CD8-positive, alpha-beta memory T cell (primary cell): ENCODE measurements around the gene S100A2. TPM values are rescaled to one million over a fixed set of nuclear protein-coding genes. Genes with fewer than 3 reads are reported as not detected.

Experiments used
- CTCF ChIA-PET: fragments of 350-600 bp; sonication (Branson Sonifier 250); formaldehyde crosslinking; loops from one replicate; lab custom pipeline; 2021; ENCODE audit warnings: antibody characterized with exemption; lab: Charles Lee
- POLR2A ChIA-PET: fragments of 350-600 bp; sonication (Branson Sonifier 250); formaldehyde crosslinking; loops from one replicate; lab custom pipeline; 2021; ENCODE audit warnings: antibody characterized with exemption; lab: Charles Lee
- DNase-seq, 5 donors: peaks; one replicate each; pipeline versions ENCODE4 v3.0.0 to v3.0.0-alpha.2; 2020 to 2022; ENCODE audit warnings: mixed read lengths in 1 of 5
- H3K27ac ChIP-seq: one replicate; pipeline ENCODE4 v1.7.0; 2013; ENCODE audit warnings: low read depth, mild to moderate bottlenecking, low read length, moderate library complexity
- H3K27me3 ChIP-seq: 2 replicates; pipeline ENCODE4 v1.7.0; 2013; ENCODE audit warnings: low read length, mild to moderate bottlenecking; ENCODE audit not compliant: insufficient read depth, poor library complexity, severe bottlenecking
- H3K36me3 ChIP-seq: 2 replicates; pipeline ENCODE4 v1.7.0; 2013; ENCODE audit warnings: mild to moderate bottlenecking, low read length, moderate library complexity; ENCODE audit not compliant: insufficient read depth
- H3K4me1 ChIP-seq: 2 replicates; pipeline ENCODE4 v1.7.0; 2013; ENCODE audit warnings: mild to moderate bottlenecking, low read length, moderate library complexity; ENCODE audit not compliant: insufficient read depth
- H3K4me3 ChIP-seq: 2 replicates; pipeline ENCODE4 v1.7.0; 2013; ENCODE audit warnings: mild to moderate bottlenecking, low read length
- H3K9me3 ChIP-seq: 2 replicates; pipeline ENCODE4 v1.7.0; 2013; ENCODE audit warnings: mild to moderate bottlenecking, low read length
- H3K27ac Mint-ChIP-seq, 8 donors: one replicate each; pipeline ENCODE4 v1.8.0; 2020 to 2021; ENCODE audit warnings: mixed read lengths in 8 of 8, mild to moderate bottlenecking in 6 of 8, inconsistent platforms in 3 of 8, moderate library complexity in 3 of 8
- H3K27me3 Mint-ChIP-seq, 2 donors: one replicate each; pipeline ENCODE4 v1.8.0; 2020 to 2021; ENCODE audit warnings: mixed read lengths in 2 of 2, mild to moderate bottlenecking in 1 of 2, moderate library complexity in 1 of 2
- H3K36me3 Mint-ChIP-seq, 3 donors: one replicate each; pipeline ENCODE4 v1.8.0; 2020 to 2021; ENCODE audit warnings: mixed read lengths in 3 of 3, inconsistent platforms in 1 of 3, mild to moderate bottlenecking in 1 of 3
- H3K4me1 Mint-ChIP-seq, 3 donors: one replicate each; pipeline ENCODE4 v1.8.0; 2020 to 2021; ENCODE audit warnings: mixed read lengths in 3 of 3, inconsistent platforms in 1 of 3, mild to moderate bottlenecking in 1 of 3
- H3K4me3 Mint-ChIP-seq, 7 donors: one replicate each; pipeline ENCODE4 v1.8.0; 2020 to 2021; ENCODE audit warnings: mixed read lengths in 7 of 7, mild to moderate bottlenecking in 6 of 7, moderate library complexity in 4 of 7, inconsistent platforms in 2 of 7
- H3K9me3 Mint-ChIP-seq, 5 donors: one replicate each; pipeline ENCODE4 v1.8.0; 2020 to 2022; ENCODE audit warnings: mixed read lengths in 5 of 5, mild to moderate bottlenecking in 3 of 5, moderate library complexity in 2 of 5, inconsistent platforms in 1 of 5
- polyA plus RNA-seq: library from polyadenylated mRNA; unstranded; fragments of 300-500 nt; fragmentation: Illumina TruSeq; gene quantifications from one replicate; pipeline ENCODE4 v1.2.3, GENCODE V29; 2021
- total RNA-seq, 2 experiments: library from RNA; stranded (reverse); gene quantifications; one replicate each; pipeline ENCODE4 v1.2.3, GENCODE V29; 2021

Gene S100A2
- total and polyA plus RNA-seq, 3 experiments from 2014 or later: 0.72 to 1.1 (median 0.81) TPM

GRCh38 chr1:153541641-153542590 is 23.7 kb downstream of the S100A2 start:
- CTCF ChIA-PET: interaction anchor here (1.8 to 5.4 kb wide), 4 partner anchors 9 to 32 kb away, joined by 4 to 68 read pairs (median 13); no protein-coding TSS in a partner anchor
- H3K4me3 Mint-ChIP-seq: peak overlapping the region; percentile 68 to 99 (median 94)

DNA sequence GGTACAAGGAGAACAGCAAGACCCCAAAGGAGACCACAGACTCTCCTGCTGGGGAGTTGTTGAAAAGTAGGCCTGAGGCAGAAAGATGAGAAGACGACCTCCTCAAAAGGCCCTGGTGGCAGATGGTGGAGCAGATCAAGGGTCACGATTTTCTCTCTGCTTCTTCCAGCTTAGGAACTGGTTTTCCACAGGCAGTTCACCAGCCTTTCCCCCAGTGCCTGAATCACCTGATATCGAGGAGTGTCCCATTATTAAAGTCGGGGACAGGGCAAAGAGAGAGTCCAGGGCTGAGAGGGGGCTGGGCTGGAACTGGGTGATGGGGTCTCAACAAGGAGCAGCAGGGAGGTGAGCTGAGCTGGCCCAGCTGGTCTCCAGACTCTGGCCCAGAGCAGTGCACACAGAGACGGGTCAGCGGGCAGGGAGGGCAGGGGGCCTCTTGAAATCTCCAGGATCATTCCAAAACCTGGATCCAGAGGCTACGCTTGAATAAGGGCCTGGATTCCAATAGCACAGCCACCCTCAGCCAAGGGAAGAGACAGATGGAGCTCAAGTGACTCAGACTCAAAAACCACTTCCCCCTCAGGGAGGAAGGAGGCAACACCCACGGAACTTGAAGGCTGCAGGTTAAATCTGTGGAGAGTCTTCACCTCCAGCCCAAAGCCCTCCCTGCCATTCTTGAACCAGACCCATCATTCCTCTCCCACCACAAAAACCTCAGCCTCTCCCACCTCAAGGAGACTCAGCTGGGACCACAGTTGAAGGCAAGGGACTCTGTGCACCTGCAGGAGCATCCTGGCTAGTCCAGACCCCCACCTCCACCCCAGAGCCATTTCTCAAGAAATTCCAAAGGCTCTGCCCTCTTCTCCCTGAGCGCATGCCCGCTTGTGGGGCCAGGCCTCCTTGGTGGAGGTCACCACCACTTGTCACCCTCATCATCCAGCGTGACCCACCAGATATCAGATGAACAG is 25.0 kb downstream of the S100A2 start, which contains the start of gene S100A5:
TSS of gene S100A5 (minus strand) at position 541 of the 968 bp plus-strand sequence. CDS start 743 bp downstream, outside the sequence.
- Mint-ChIP-seq H3K36me3 (peaks cover 13 to 41% (median 16%) of the 10 kb centered on the region in 3 donors), H3K9me3 (no peaks in the 10 kb centered on the region), H3K27me3 (peaks cover 0 to 5% of the 10 kb centered on the region in 2 donors), H3K4me1 (peaks cover 76 to 90% (median 77%) of the 10 kb centered on the region in 3 donors), H3K4me3 (peak within 1 kb of the TSS; percentile 73 to 86 (median 80)), H3K27ac (peak within 1 kb of the TSS; percentile 87 to 95 (median 92))
- H3K9me3 ChIP-seq: no peaks in the 10 kb centered on the region
- H3K27ac ChIP-seq: peak within 1 kb of the TSS; percentile 32
- CTCF ChIA-PET: interaction anchor here (0.5 to 2.1 kb wide), 5 partner anchors 9 to 226 kb away, joined by 3 to 15 read pairs (median 4); no protein-coding TSS in a partner anchor
- H3K36me3 ChIP-seq: peaks cover 11% of the 10 kb centered on the region
- no peaks in the 10 kb centered on the region for H3K27me3 ChIP-seq
- peak in 4 of 5 donors; percentile 43 to 71 (median 55) for DNase-seq
- peaks cover 76% of the 10 kb centered on the region for H3K4me1 ChIP-seq
- peak within 1 kb of the TSS; percentile 58 for H3K4me3 ChIP-seq
- POLR2A ChIA-PET: interaction anchor here (0.6 to 1.7 kb wide), 4 partner anchors 9 to 93 kb away, joined by 3 to 9 read pairs (median 6); partner anchors contain the start of gene CHTOP

More at GRCh38 chr1:153541641-153542590, 23.7 kb downstream of the S100A2 start:
- peak overlapping the region; percentile 58 for H3K4me3 ChIP-seq
- H3K4me1 ChIP-seq: peaks cover 80% of the 10 kb centered on the region
- no peaks in the 10 kb centered on the region for H3K9me3 Mint-ChIP-seq
- H3K27ac ChIP-seq: peak overlapping the region; percentile 10
- H3K4me1 Mint-ChIP-seq: peaks cover 76 to 93% (median 77%) of the 10 kb centered on the region in 3 donors
- peaks cover 0 to 3% of the 10 kb centered on the region in 2 donors for H3K27me3 Mint-ChIP-seq
- POLR2A ChIA-PET: interaction anchor here (5.4 kb wide), 1 partner anchor 8 kb away, joined by 121 read pairs; the partner anchor contains the start of gene S100A6
- no peak for DNase-seq
- H3K9me3 ChIP-seq: no peaks in the 10 kb centered on the region
- peaks cover 11% of the 10 kb centered on the region for H3K36me3 ChIP-seq
- H3K36me3 Mint-ChIP-seq: peaks cover 13 to 37% (median 16%) of the 10 kb centered on the region in 3 donors
- H3K27ac Mint-ChIP-seq: peak overlapping the region in 7 of 8 donors; percentile 89 to 98 (median 95)
- H3K27me3 ChIP-seq: no peaks in the 10 kb centered on the region

GRCh38 chr1:153539395-153540093 is 26.1 kb downstream of the S100A2 start:
- ChIA-PET CTCF (interaction anchor here (0.5 to 2.1 kb wide), 2 partner anchors 28 to 227 kb away, joined by 3 to 15 read pairs; no protein-coding TSS in a partner anchor), POLR2A (interaction anchor here (1.4 to 1.7 kb wide), 2 partner anchors 7 to 94 kb away, joined by 8 to 9 read pairs; partner anchors contain the start of gene CHTOP)
- Mint-ChIP-seq H3K27me3 (peaks cover 0 to 1% of the 10 kb centered on the region in 2 donors), H3K36me3 (peaks cover 13 to 42% (median 14%) of the 10 kb centered on the region in 3 donors), H3K27ac (peak overlapping the region; percentile 87 to 95 (median 92)), H3K4me1 (peaks cover 69 to 89% (median 75%) of the 10 kb centered on the region in 3 donors), H3K4me3 (peak overlapping the region in 6 of 7 donors; percentile 1 to 80 (median 53)), H3K9me3 (peaks cover 0 to 1% (median 0%) of the 10 kb centered on the region in 5 donors)
- Histone ChIP-seq H3K27me3 (no peaks in the 10 kb centered on the region), H3K36me3 (peaks cover 11% of the 10 kb centered on the region), H3K4me3 (peak overlapping the region; percentile 58), H3K9me3 (no peaks in the 10 kb centered on the region), H3K27ac (no peak overlapping the region), H3K4me1 (peaks cover 73% of the 10 kb centered on the region)
- no peak for DNase-seq

DNA sequence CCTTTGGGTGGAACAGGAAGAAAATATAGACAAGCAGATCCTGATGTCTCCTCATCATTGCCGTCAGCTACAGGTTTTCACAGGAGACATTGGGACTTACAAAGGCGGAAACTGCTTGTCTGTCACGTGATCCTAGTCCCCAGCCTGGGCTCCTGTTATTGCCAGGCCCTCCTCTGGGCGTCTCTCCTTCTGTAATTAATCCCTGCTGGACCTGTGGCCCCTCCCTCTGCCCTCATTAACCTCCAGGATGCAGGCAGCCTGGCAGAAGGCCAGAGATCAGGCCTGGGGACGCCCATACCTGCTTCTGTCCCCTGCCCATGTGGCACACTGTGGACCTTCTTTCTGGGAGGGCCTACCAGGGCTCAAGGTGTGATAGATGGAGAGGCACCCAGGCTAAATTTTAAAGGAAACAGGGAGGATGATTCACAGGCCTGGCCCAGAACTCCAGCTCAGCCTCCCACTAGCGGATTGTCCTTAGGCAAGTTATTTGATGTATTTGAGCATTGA is 27.3 kb downstream of the S100A2 start:
- peak overlapping the region; percentile 15 to 97 (median 55) for H3K27ac Mint-ChIP-seq
- POLR2A ChIA-PET: no interaction called here

GRCh38 chr1:153537376-153537730 is 28.3 kb downstream of the S100A2 start:
- peaks cover 0 to 1% of the 10 kb centered on the region in 2 donors for H3K27me3 Mint-ChIP-seq
- ChIA-PET CTCF (interaction anchor here (3.2 kb wide), 1 partner anchor 8 kb away, joined by 34 read pairs; the partner anchor contains the start of gene S100A4), POLR2A (interaction anchor here (6.8 kb wide), 1 partner anchor 8 kb away, joined by 121 read pairs; the partner anchor contains the start of gene S100A4)
- peaks cover 69 to 89% (median 76%) of the 10 kb centered on the region in 3 donors for H3K4me1 Mint-ChIP-seq
- Histone ChIP-seq H3K9me3 (no peaks in the 10 kb centered on the region), H3K27me3 (no peaks in the 10 kb centered on the region), H3K4me1 (peaks cover 73% of the 10 kb centered on the region), H3K36me3 (no peaks in the 10 kb centered on the region), H3K27ac (no peak overlapping the region), H3K4me3 (no peak overlapping the region)
- peak overlapping the region; percentile 19 to 98 (median 80) for H3K4me3 Mint-ChIP-seq
- peaks cover 0 to 32% (median 4%) of the 10 kb centered on the region in 3 donors for H3K36me3 Mint-ChIP-seq
- H3K9me3 Mint-ChIP-seq: peaks cover 0 to 1% (median 0%) of the 10 kb centered on the region in 5 donors
- peak overlapping the region; percentile 84 to 99 (median 97) for H3K27ac Mint-ChIP-seq
- no peak for DNase-seq

More for the DNA sequence above, 27.3 kb downstream of the S100A2 start:
- Mint-ChIP-seq H3K4me1 (peaks cover 69 to 89% (median 75%) of the 10 kb centered on the region in 3 donors), H3K27me3 (peaks cover 0 to 1% of the 10 kb centered on the region in 2 donors), H3K4me3 (peak overlapping the region in 4 of 7 donors; percentile 3 to 77 (median 31)), H3K36me3 (peaks cover 6 to 40% (median 10%) of the 10 kb centered on the region in 3 donors), H3K9me3 (peaks cover 0 to 1% (median 0%) of the 10 kb centered on the region in 5 donors)
- peaks cover 2% of the 10 kb centered on the region for H3K36me3 ChIP-seq
- no peak overlapping the region for H3K27ac ChIP-seq
- CTCF ChIA-PET: no interaction called here
- no peaks in the 10 kb centered on the region for H3K27me3 ChIP-seq
- no peak overlapping the region for H3K4me3 ChIP-seq
- no peaks in the 10 kb centered on the region for H3K9me3 ChIP-seq
- H3K4me1 ChIP-seq: peaks cover 73% of the 10 kb centered on the region
- DNase-seq: no peak

GRCh38 chr1:153536671-153537375 is 28.8 kb downstream of the S100A2 start:
- H3K27ac Mint-ChIP-seq: peak overlapping the region; percentile 94 to 99 (median 98)
- peaks cover 0 to 30% (median 4%) of the 10 kb centered on the region in 3 donors for H3K36me3 Mint-ChIP-seq
- ChIA-PET POLR2A (interaction anchor here (0.6 to 6.8 kb wide), 2 partner anchors 8 to 407 kb away, joined by 4 to 121 read pairs; partner anchors contain the start of gene S100A4), CTCF (interaction anchor here (1.0 to 6.5 kb wide), 4 partner anchors 8 to 45 kb away, joined by 3 to 125 read pairs (median 20); partner anchors contain the start of gene S100A4)
- H3K4me3 ChIP-seq: peak overlapping the region; percentile 88
- peaks cover 69 to 89% (median 76%) of the 10 kb centered on the region in 3 donors for H3K4me1 Mint-ChIP-seq
- peaks cover 0 to 1% (median 0%) of the 10 kb centered on the region in 5 donors for H3K9me3 Mint-ChIP-seq
- H3K4me3 Mint-ChIP-seq: peak overlapping the region; percentile 95 to 98 (median 96)
- DNase-seq: no peak
- H3K9me3 ChIP-seq: no peaks in the 10 kb centered on the region
- no peaks in the 10 kb centered on the region for H3K36me3 ChIP-seq
- H3K4me1 ChIP-seq: peaks cover 73% of the 10 kb centered on the region
- H3K27me3 ChIP-seq: no peaks in the 10 kb centered on the region
- H3K27me3 Mint-ChIP-seq: peaks cover 0 to 1% of the 10 kb centered on the region in 2 donors
- H3K27ac ChIP-seq: peak overlapping the region; percentile 86
